Ascending aorta (tissue), 2 donors: ENCODE results near the gene NRL. TPM values are rescaled to one million over a fixed set of nuclear protein-coding genes. Genes with fewer than 3 reads are reported as not detected.

ENCODE experiments used
- DNase-seq, 2 donors: peaks; one replicate each; pipeline ENCODE4 v3.0.0-alpha.2; 2019; ENCODE audit warnings: low spot score in 2 of 2
- H3K27ac ChIP-seq, 2 donors: fragments of 200-600 bp; sonication (generic); one replicate each; pipeline ENCODE4 v1.5.1; 2016 to 2017; ENCODE audit warnings: mild to moderate bottlenecking in 1 of 2
- H3K27me3 ChIP-seq: fragments of 200-600 bp; sonication (generic); one replicate; pipeline ENCODE4 v1.5.1; 2017
- H3K36me3 ChIP-seq, 2 donors: fragments of 200-600 bp; sonication (generic); one replicate each; pipeline ENCODE4 v1.5.1; 2016
- H3K4me1 ChIP-seq, 2 donors: fragments of 200-600 bp; sonication (generic); one replicate each; pipeline ENCODE4 v1.5.1; 2016 to 2017; ENCODE audit warnings: mild to moderate bottlenecking in 1 of 2
- H3K4me3 ChIP-seq, 2 donors: fragments of 200-600 bp; sonication (generic); one replicate each; pipeline ENCODE4 v1.5.1; 2016 to 2017; ENCODE audit warnings: mild to moderate bottlenecking in 1 of 2
- H3K9me3 ChIP-seq, 2 donors: fragments of 200-600 bp; sonication (generic); one replicate each; pipeline ENCODE4 v1.5.1; 2016
- CTCF ChIP-seq, 3 experiments: fragments of 200-600 bp in 2 of 3; fragments of 450-650 bp in 1 of 3; sonication (generic) in 2 of 3; IDR thresholded peaks; one replicate each; pipeline ENCODE4 v1.5.1; 2016 to 2019; ENCODE audit warnings: antibody characterized with exemption in 3 of 3, mild to moderate bottlenecking in 1 of 3, moderate library complexity in 1 of 3
- intact Hi-C: fragments of 100-400 bp; cut with DNase I; formaldehyde crosslinking; loops from one replicate; pipeline ENCODE4 v1.15.1; 2023
- total RNA-seq: library from RNA; depleted of rRNA; stranded (reverse); fragments of >200 nt; gene quantifications from one replicate; pipeline ENCODE4 v1.1.0, GENCODE V29; 2016

The NRL gene
- total RNA-seq, 1 donor from 2014 or later, result not detected

- Histone ChIP-seq H3K27me3 (no peaks in the 10 kb centered on the region), H3K4me1 (peaks cover 9 to 31% of the 10 kb centered on the region in 2 donors), H3K27ac (peak overlapping the region; percentile 31 to 91), H3K9me3 (no peaks in the 10 kb centered on the region), H3K36me3 (peaks cover 11 to 18% of the 10 kb centered on the region in 2 donors), H3K4me3 (no peak overlapping the region)
- intact Hi-C loops, result no loop called here
- DNase-seq, result no peak
- TF ChIP-seq CTCF (IDR thresholded peaks at IDR 0.05), result no peak
Observed at GRCh38 chr14:24137529-24138395, 23.0 kb upstream of the NRL start.

- intact Hi-C loops, result loop anchor here (1.0 kb wide), 2 partner anchors 22 to 24 kb away; partner anchors contain the start of gene IRF9
- DNase-seq, result no peak
- H3K9me3 ChIP-seq, result no peaks in the 10 kb centered on the region
- peaks cover 11 to 18% of the 10 kb centered on the region in 2 donors for H3K36me3 ChIP-seq
- peaks cover 5 to 27% of the 10 kb centered on the region in 2 donors for H3K4me1 ChIP-seq
- H3K27me3 ChIP-seq, result no peaks in the 10 kb centered on the region
- no peak for TF ChIP-seq CTCF (IDR thresholded peaks at IDR 0.05)
- H3K27ac ChIP-seq, result peak overlapping the region; percentile 80 to 91
- H3K4me3 ChIP-seq, result peak overlapping the region; percentile 82 to 96
Observed at GRCh38 chr14:24136684-24137528, 22.2 kb upstream of the NRL start.

DNA sequence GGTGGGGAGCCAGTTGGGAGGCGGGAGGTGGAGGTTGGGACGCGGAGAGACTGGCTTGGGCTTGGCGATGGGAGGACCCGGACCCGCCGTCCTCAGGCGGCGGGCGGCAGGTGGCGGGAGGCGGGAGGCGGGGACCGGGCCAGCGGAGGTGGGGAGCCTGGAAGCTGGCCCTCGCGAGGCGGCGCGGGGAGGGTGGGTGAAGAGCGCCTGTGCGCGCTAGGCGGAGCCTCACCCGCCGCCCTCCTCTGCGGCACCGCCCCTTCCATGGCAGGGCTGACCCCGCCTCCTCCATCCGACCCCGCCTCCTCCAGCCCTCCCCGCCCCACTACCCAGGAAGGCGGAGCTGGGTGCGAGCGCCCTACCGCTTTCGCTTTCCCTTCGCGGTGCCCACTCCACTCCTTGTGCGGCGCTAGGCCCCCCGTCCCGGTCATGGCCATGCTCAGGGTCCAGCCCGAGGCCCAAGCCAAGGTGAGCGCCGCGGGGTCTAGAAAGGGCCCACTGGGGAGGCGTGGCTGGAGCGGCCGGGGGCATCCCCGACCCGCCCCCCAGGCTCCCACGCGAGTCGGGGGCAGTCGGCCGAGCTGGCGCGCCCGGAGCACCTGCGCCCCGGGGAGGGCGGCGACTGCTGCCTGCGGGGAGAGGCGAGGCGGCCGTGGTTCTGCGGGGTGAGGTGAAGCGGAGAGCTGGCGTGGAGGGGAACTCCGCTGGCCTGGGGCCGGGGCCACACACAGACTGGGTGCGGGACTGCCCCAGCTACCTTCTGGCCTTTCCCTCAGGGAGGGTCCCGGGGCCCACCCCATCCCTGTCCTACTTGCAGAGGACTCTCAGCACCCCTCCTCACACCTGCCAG is 21.3 kb upstream of the NRL start, which contains the start of gene PSME1:
TSS of gene PSME1 (plus strand) at position 361 of the 850 bp plus-strand sequence. CDS start at position 430, 69 bp downstream.
- peaks cover 5 to 27% of the 10 kb centered on the region in 2 donors for H3K4me1 ChIP-seq
- peaks cover 11 to 18% of the 10 kb centered on the region in 2 donors for H3K36me3 ChIP-seq
- no peaks in the 10 kb centered on the region for H3K27me3 ChIP-seq

DNA sequence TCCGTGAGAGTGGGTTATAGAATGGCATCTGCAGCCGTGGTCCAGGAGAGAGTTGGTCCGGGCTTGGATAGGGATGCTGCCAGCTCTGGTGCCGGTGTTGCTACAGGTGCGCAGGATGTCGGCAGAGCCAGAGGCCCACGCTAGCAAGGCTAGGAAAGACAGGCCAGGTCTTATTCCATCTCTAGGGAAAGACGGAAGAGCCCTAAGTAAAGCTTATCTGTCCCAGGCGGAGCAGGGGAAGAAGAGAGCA is 20.8 kb upstream of the NRL start:
- Histone ChIP-seq H3K4me1 (peaks cover 5 to 27% of the 10 kb centered on the region in 2 donors), H3K27me3 (no peaks in the 10 kb centered on the region), H3K36me3 (peaks cover 11 to 18% of the 10 kb centered on the region in 2 donors), H3K4me3 (peak overlapping the region; percentile 82 to 96), H3K9me3 (no peaks in the 10 kb centered on the region), H3K27ac (peak overlapping the region; percentile 80 to 91)
- DNase-seq, result no peak
- intact Hi-C loops, result no loop called here
- no peak for TF ChIP-seq CTCF (IDR thresholded peaks at IDR 0.05)

More for the DNA sequence above, 21.3 kb upstream of the NRL start, which contains the start of gene PSME1:
- peak in 1 of 3 experiments; percentile 16 for TF ChIP-seq CTCF (IDR thresholded peaks at IDR 0.05)
- peak within 1 kb of the TSS; percentile 80 to 91 for H3K27ac ChIP-seq
- peak within 1 kb of the TSS; percentile 82 to 96 for H3K4me3 ChIP-seq
- intact Hi-C loops, result loop anchor here (1.0 kb wide), 2 partner anchors 21 to 25 kb away; partner anchors contain the start of gene IRF9
- DNase-seq, result peak; percentile 66 to 94
- no peaks in the 10 kb centered on the region for H3K9me3 ChIP-seq

DNA sequence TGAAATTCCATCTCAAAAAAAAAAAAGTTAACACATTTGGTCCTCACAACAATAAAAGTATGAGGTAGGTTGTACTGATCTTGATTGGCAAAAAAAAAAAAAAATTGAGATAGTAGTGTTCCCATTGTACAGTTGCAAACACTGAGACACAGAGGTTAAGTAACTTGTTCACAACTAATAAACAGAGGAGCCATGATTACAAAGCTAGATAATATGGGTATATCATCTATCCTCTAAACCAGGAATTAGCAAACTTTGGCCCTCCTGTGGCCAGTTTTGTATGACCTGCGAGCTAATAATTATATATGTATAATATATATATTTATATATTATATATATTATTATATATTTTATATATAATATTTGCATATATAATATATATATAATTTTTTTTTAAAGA is 19.0 kb upstream of the NRL start:
- TF ChIP-seq CTCF (IDR thresholded peaks at IDR 0.05), result no peak
- no peak overlapping the region for H3K4me3 ChIP-seq
- H3K27ac ChIP-seq, result no peak overlapping the region
- no peaks in the 10 kb centered on the region for H3K27me3 ChIP-seq
- no peaks in the 10 kb centered on the region for H3K9me3 ChIP-seq
- intact Hi-C loops, result no loop called here
- peaks cover 11 to 13% of the 10 kb centered on the region in 2 donors for H3K36me3 ChIP-seq
- H3K4me1 ChIP-seq, result peaks cover 5 to 15% of the 10 kb centered on the region in 2 donors
- DNase-seq, result no peak
